Measurements from ENCODE around the gene TMEM202.
"Not testable (repeated sequence)": the region's sequence is repeated elsewhere in the genome, so short reads cannot be mapped to it uniquely, and the experiment has no call there.

TMEM202 gene

GRCh38 chr15:72404841-72405240 is 6.7 kb downstream of the TMEM202 start:
- DNase-seq, result no peak

GRCh38 chr15:72406936-72407335 is 8.8 kb downstream of the TMEM202 start:
- DNase-seq, result no peak

- no peak for DNase-seq
Measured at GRCh38 chr15:72411111-72411510, 13.0 kb downstream of the TMEM202 start.

GRCh38 chr15:72411544-72411943 is 13.4 kb downstream of the TMEM202 start:
- DNase-seq, result no peak

- not testable (repeated sequence) for DNase-seq
Measured at GRCh38 chr15:72413337-72413736, 15.2 kb downstream of the TMEM202 start.

- no peak for DNase-seq
Measured at GRCh38 chr15:72415304-72415703, 17.2 kb downstream of the TMEM202 start.

- not testable (repeated sequence) for DNase-seq
Measured at GRCh38 chr15:72419768-72420167, 21.7 kb downstream of the TMEM202 start.

GRCh38 chr15:72420576-72420975 is 22.5 kb downstream of the TMEM202 start:
- no peak for DNase-seq

GRCh38 chr15:72421484-72421883 is 23.4 kb downstream of the TMEM202 start:
- DNase-seq, result no peak

- no peak for DNase-seq
Measured at GRCh38 chr15:72423256-72423655, 25.2 kb downstream of the TMEM202 start.

GRCh38 chr15:72426753-72427152 is 28.6 kb downstream of the TMEM202 start:
- no peak for DNase-seq

GRCh38 chr15:72437650-72438316 is 39.7 kb downstream of the TMEM202 start:
- no peak for DNase-seq

GRCh38 chr15:72442848-72443247 is 44.7 kb downstream of the TMEM202 start:
- DNase-seq, result not testable (repeated sequence)

GRCh38 chr15:72445426-72445825 is 47.3 kb downstream of the TMEM202 start:
- DNase-seq, result no peak

- no peak for DNase-seq
Measured at GRCh38 chr15:72450805-72451204, 52.7 kb downstream of the TMEM202 start.

- no peak for DNase-seq
Measured at GRCh38 chr15:72451224-72451623, 53.1 kb downstream of the TMEM202 start.

GRCh38 chr15:72456684-72457083 is 58.6 kb downstream of the TMEM202 start:
- DNase-seq, result no peak
